Hippocampal formation (tissue), 2 donors: ENCODE data around the gene OASL.

Experiments used
- DNase-seq, 2 donors: peaks; one replicate each; lab custom pipeline; 2025; lab: John Stamatoyannopoulos, UW

The OASL gene

GRCh38 chr12:120991965-120992364 is 47.1 kb downstream of the OASL start:
- no peak for DNase-seq

GRCh38 chr12:120990487-120991055 is 48.5 kb downstream of the OASL start:
- DNase-seq, result no peak

GRCh38 chr12:120989687-120990086 is 49.4 kb downstream of the OASL start:
- DNase-seq, result no peak

- DNase-seq, result no peak
These were observed 50.4 kb downstream of the OASL start for GRCh38 chr12:120988658-120989057.

- DNase-seq, result no peak
These were observed 50.8 kb downstream of the OASL start for GRCh38 chr12:120988234-120988633.

GRCh38 chr12:120984351-120984898 is 54.6 kb downstream of the OASL start:
- DNase-seq, result no peak

- no peak for DNase-seq
These were observed 55.3 kb downstream of the OASL start for GRCh38 chr12:120983759-120984158.

GRCh38 chr12:120982659-120983058 is 56.4 kb downstream of the OASL start:
- DNase-seq, result no peak

GRCh38 chr12:120981407-120981941 is 57.6 kb downstream of the OASL start:
- no peak for DNase-seq

- no peak for DNase-seq
These were observed 58.2 kb downstream of the OASL start for GRCh38 chr12:120980800-120981368.

- no peak for DNase-seq
These were observed 59.0 kb downstream of the OASL start for GRCh38 chr12:120979862-120980696.

GRCh38 chr12:120979220-120979861 is 59.7 kb downstream of the OASL start:
- no peak for DNase-seq

- no peak for DNase-seq
These were observed 60.5 kb downstream of the OASL start, which contains the start of gene HNF1A for GRCh38 chr12:120978296-120979219. Gene HNF1A, plus strand, starts transcription at chr12:120978543. Its CDS starts 226 bp downstream, at chr12:120978769.

GRCh38 chr12:120977531-120978295 is 61.3 kb downstream of the OASL start:
- no peak for DNase-seq

GRCh38 chr12:120972870-120973543 is 66.0 kb downstream of the OASL start:
- DNase-seq, result no peak

- DNase-seq, result peak in 1 of 2 donors; percentile 67
These were observed 67.5 kb downstream of the OASL start for GRCh38 chr12:120971299-120972180.

- DNase-seq, result no peak
These were observed 68.7 kb downstream of the OASL start for GRCh38 chr12:120970310-120970709.
